ENCODE data around the gene ZFP3.
"Not testable (repeated sequence)": the region's sequence is repeated elsewhere in the genome, so short reads cannot be mapped to it uniquely, and the experiment has no call there.

Gene ZFP3

DNA sequence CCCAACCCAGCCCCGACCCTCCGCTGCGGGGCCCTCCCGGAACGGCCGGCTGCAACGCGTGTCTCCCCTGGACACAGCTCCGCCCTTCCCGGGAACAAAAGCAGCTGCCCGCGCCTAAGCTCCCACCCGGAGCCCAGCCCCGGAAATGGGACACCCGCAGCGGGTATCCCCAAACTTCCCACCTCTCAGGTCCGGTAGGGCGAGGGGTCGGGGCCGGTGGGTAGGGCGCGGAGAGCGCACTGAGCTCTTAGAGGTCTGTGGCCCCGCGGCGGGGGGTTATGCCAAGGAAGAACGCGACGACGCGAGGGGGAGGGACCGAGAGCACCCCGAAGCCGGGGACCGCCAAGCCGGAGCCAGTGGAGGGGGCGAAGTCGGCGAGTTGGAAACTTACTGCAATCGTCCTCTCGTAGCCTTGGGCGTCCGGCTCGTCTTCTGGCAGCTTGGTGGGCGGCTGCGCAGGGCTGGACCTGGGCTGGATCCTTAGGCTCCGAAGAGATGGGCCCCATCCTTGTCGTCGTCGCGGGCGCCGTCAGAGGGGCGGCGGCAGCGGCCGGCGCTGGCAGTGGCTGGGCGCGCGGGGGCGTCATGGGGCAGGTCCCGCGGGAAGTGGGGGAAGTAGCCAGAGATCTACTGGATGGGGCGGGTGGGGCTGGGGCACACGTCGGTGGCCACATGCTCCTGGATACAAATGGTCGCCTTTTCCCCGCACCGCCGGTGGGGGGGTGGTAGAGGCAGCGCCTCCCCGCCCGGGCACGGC is 44.5 kb downstream of the ZFP3 start:
- H3K36me3 Mint-ChIP-seq (ENCODE audit: low read depth), result no peaks in the 10 kb centered on the region
- peaks cover 42% of the 10 kb centered on the region for H3K4me1 Mint-ChIP-seq
- peaks cover 24% of the 10 kb centered on the region for H3K27me3 Mint-ChIP-seq (ENCODE audit: low read depth)
- H3K9me3 Mint-ChIP-seq, result no peaks in the 10 kb centered on the region
- TF ChIP-seq, protein P1, sequence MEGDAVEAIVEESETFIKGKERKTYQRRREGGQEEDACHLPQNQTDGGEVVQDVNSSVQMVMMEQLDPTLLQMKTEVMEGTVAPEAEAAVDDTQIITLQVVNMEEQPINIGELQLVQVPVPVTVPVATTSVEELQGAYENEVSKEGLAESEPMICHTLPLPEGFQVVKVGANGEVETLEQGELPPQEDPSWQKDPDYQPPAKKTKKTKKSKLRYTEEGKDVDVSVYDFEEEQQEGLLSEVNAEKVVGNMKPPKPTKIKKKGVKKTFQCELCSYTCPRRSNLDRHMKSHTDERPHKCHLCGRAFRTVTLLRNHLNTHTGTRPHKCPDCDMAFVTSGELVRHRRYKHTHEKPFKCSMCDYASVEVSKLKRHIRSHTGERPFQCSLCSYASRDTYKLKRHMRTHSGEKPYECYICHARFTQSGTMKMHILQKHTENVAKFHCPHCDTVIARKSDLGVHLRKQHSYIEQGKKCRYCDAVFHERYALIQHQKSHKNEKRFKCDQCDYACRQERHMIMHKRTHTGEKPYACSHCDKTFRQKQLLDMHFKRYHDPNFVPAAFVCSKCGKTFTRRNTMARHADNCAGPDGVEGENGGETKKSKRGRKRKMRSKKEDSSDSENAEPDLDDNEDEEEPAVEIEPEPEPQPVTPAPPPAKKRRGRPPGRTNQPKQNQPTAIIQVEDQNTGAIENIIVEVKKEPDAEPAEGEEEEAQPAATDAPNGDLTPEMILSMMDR (IDR thresholded peaks at IDR 0.05; ENCODE audit: unreplicated experiment in 3 of 3), result no peak
- peak overlapping the region; percentile 81 to 89 (median 85) for H3K4me3 Mint-ChIP-seq
- no peak overlapping the region for H3K27ac Mint-ChIP-seq

DNA sequence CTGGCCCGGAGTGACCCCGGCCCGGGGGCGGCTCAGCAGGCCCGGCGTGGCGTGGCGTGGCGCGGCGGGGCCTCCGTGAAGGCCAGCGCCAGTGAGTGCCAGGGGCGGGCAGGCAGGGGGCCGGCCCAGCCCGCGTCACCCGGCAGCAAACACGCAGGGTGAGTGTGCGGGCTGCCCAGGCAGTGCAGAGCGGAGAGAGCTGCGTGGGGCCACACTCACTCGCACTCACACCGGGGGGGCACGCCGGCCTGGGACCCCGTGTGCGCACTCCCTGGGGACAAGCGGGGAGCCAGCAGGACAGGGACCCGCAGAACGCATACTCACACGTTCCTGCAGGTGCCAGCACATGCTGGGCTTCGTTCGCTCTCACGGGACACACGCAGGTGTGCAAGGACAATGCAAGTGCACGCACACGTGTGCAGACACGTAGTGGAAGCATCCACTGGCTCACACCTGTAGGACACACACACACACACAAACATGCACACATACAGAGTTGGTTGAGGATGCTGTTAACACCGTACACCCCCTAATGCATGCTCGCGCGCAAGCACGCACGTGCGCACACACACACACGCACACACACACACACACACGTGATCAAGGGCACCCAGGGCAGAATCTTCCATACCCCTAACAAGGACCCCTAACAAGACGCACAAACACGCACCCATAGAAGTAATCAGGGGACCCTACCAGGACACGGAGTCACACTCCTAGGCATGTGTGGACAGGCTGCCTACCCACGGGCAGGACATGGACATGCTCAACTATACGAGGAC is 45.3 kb downstream of the ZFP3 start:
- peaks cover 19% of the 10 kb centered on the region for H3K27me3 Mint-ChIP-seq (ENCODE audit: low read depth)

DNA sequence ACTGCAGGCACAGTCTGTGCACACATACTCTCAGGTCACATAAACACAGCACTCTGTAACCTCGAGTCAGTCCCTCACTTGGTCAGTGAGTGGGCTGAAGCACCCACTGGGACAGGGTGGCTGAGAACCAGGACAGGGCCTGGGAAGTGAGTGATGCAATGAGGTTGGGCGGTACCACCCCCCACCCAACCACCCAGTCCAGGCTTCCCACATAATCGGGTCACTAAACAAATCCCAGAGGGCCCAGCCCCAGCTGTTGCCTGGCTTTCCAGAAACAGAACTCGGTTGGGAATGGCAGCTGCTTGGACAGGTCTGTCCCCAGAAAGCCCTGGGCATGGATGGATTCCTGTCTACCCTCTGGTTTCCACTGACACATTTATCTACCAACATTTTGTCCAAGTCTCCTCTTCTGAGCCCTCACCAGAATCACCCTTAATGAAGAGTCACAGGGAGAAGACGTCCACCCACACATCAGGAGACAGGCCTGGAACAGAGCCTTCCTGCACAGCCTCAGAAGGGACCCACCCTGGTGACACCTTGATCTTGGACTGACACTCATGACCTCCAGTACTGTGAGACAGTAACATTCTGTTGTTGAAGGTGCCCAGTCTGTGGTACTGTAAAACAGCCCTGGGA is 46.0 kb downstream of the ZFP3 start:
- H3K9me3 Mint-ChIP-seq; H3K36me3 Mint-ChIP-seq (ENCODE audit: low read depth): not testable (repeated sequence)
- peak overlapping the region; percentile 26 to 78 (median 28) for H3K27ac Mint-ChIP-seq
- H3K4me1 Mint-ChIP-seq, result peaks cover 42% of the 10 kb centered on the region
- H3K27me3 Mint-ChIP-seq (ENCODE audit: low read depth), result peaks cover 18% of the 10 kb centered on the region
- peak overlapping the region; percentile 54 to 82 (median 78) for H3K4me3 Mint-ChIP-seq

More for the DNA sequence above, 45.3 kb downstream of the ZFP3 start:
- H3K27ac Mint-ChIP-seq, result peak overlapping the region in 1 of 3 experiments; percentile 68
- TF ChIP-seq, protein P1 (IDR thresholded peaks at IDR 0.05; ENCODE audit: unreplicated experiment in 3 of 3), result no peak
- H3K36me3 Mint-ChIP-seq (ENCODE audit: low read depth), result no peaks in the 10 kb centered on the region
- no peaks in the 10 kb centered on the region for H3K9me3 Mint-ChIP-seq
- peaks cover 42% of the 10 kb centered on the region for H3K4me1 Mint-ChIP-seq
- H3K4me3 Mint-ChIP-seq, result peak overlapping the region; percentile 45 to 82 (median 78)

DNA sequence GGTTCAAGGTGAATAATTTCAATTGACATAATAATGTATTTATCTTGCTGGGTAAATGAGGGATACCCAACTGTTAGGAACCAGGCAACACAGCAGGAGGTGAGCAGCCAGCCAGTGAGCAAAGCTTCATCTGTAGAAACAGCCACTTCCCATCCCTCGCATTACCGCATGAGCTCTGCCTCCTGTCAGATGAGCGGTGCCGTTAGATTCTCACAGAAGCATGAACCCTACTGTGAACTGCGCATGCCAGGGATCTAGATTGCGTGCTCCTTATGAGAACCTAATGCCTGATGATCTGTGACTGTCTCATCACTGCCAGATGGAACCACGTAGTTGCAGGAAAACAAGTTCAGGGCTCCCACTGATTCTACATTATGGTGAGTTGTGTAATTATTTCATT is 46.6 kb downstream of the ZFP3 start:
- Mint-ChIP-seq H3K27ac (peak overlapping the region in 2 of 3 experiments; percentile 26 to 78), H3K27me3 (ENCODE audit: low read depth) (peaks cover 18% of the 10 kb centered on the region), H3K4me3 (peak overlapping the region; percentile 54 to 78 (median 70)), H3K4me1 (peaks cover 41% of the 10 kb centered on the region)
- H3K36me3 Mint-ChIP-seq (ENCODE audit: low read depth); H3K9me3 Mint-ChIP-seq: not testable (repeated sequence)

DNA sequence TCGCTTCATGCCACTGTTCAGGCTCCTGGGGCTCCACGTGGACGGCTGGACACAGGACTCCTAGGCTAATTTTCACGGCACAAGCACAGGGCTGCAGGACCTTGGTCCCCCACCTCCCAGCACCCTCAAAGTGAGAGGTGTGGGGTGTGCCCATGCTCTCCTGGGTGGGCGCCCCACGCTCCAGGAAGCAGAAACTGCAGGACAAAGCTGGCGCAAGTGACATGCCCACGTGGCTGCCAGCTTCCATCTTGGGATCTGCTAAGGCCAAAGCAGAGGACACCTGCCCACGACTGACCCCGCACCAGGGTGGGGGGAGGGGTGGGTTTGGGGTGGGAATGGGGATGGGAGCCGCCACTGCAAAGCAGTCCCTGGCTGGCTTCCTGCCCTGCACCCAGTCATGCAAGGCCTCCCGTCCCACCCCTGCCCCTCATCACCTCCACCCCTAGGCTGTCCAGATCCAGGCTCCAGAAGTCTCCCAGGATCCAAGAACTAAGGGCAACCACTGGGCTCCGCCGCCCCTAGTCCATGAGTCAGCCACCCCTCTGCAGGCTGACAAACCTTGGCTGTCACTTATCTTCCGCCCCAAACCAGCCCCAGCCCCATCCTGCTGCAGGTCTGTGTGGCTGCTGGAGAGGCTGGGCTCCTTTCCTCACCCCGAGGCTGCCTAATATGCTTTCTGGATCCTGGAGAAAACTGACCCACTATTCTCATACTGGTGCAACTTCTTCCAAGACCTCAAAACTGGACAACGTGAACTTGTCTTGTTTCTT is 48.6 kb downstream of the ZFP3 start:
- H3K36me3 Mint-ChIP-seq (ENCODE audit: low read depth), result no peaks in the 10 kb centered on the region
- no peaks in the 10 kb centered on the region for H3K9me3 Mint-ChIP-seq
- no peak overlapping the region for H3K27ac Mint-ChIP-seq
- TF ChIP-seq, protein P1 (IDR thresholded peaks at IDR 0.05; ENCODE audit: unreplicated experiment in 3 of 3), result no peak
- peak overlapping the region in 1 of 3 experiments; percentile 17 for H3K4me3 Mint-ChIP-seq
- peaks cover 11% of the 10 kb centered on the region for H3K27me3 Mint-ChIP-seq (ENCODE audit: low read depth)
- H3K4me1 Mint-ChIP-seq, result peaks cover 23% of the 10 kb centered on the region

- Mint-ChIP-seq H3K9me3 (no peaks in the 10 kb centered on the region), H3K27me3 (ENCODE audit: low read depth) (peaks cover 7% of the 10 kb centered on the region)
These were observed 49.6 kb downstream of the ZFP3 start for GRCh38 chr17:5127910-5128309.

GRCh38 chr17:5128387-5128786 is 50.1 kb downstream of the ZFP3 start:
- not testable (repeated sequence) for H3K9me3 Mint-ChIP-seq; H3K27me3 Mint-ChIP-seq (ENCODE audit: low read depth); H3K27ac Mint-ChIP-seq; H3K36me3 Mint-ChIP-seq (ENCODE audit: low read depth); H3K4me3 Mint-ChIP-seq
- peaks cover 21% of the 10 kb centered on the region for H3K4me1 Mint-ChIP-seq

More at GRCh38 chr17:5127910-5128309, 49.6 kb downstream of the ZFP3 start:
- no peak overlapping the region for H3K27ac Mint-ChIP-seq
- no peak overlapping the region for H3K4me3 Mint-ChIP-seq
- no peaks in the 10 kb centered on the region for H3K36me3 Mint-ChIP-seq (ENCODE audit: low read depth)
- peaks cover 21% of the 10 kb centered on the region for H3K4me1 Mint-ChIP-seq
- TF ChIP-seq, protein P1 (IDR thresholded peaks at IDR 0.05; ENCODE audit: unreplicated experiment in 3 of 3), result no peak

Measured in nephron (organoid).